ENCODE measurements around the gene PSD.

GRCh38 chr10:102367441-102367840 is 51.1 kb downstream of the PSD start:
- TF ChIP-seq, protein P1, sequence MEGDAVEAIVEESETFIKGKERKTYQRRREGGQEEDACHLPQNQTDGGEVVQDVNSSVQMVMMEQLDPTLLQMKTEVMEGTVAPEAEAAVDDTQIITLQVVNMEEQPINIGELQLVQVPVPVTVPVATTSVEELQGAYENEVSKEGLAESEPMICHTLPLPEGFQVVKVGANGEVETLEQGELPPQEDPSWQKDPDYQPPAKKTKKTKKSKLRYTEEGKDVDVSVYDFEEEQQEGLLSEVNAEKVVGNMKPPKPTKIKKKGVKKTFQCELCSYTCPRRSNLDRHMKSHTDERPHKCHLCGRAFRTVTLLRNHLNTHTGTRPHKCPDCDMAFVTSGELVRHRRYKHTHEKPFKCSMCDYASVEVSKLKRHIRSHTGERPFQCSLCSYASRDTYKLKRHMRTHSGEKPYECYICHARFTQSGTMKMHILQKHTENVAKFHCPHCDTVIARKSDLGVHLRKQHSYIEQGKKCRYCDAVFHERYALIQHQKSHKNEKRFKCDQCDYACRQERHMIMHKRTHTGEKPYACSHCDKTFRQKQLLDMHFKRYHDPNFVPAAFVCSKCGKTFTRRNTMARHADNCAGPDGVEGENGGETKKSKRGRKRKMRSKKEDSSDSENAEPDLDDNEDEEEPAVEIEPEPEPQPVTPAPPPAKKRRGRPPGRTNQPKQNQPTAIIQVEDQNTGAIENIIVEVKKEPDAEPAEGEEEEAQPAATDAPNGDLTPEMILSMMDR (IDR thresholded peaks at IDR 0.05): no peak
- TF ChIP-seq POLR2AphosphoS5 (IDR thresholded peaks at IDR 0.05; ENCODE audit: low read depth, low read length) (no peak), SIN3A (IDR thresholded peaks at IDR 0.05; ENCODE audit: borderline replicate concordance, insufficient read depth, low read depth, low read length) (no peak), TCF7L2 (IDR thresholded peaks at IDR 0.05; ENCODE audit: low read depth, low read length) (no peak)
- TF ChIP-seq, protein P2, sequence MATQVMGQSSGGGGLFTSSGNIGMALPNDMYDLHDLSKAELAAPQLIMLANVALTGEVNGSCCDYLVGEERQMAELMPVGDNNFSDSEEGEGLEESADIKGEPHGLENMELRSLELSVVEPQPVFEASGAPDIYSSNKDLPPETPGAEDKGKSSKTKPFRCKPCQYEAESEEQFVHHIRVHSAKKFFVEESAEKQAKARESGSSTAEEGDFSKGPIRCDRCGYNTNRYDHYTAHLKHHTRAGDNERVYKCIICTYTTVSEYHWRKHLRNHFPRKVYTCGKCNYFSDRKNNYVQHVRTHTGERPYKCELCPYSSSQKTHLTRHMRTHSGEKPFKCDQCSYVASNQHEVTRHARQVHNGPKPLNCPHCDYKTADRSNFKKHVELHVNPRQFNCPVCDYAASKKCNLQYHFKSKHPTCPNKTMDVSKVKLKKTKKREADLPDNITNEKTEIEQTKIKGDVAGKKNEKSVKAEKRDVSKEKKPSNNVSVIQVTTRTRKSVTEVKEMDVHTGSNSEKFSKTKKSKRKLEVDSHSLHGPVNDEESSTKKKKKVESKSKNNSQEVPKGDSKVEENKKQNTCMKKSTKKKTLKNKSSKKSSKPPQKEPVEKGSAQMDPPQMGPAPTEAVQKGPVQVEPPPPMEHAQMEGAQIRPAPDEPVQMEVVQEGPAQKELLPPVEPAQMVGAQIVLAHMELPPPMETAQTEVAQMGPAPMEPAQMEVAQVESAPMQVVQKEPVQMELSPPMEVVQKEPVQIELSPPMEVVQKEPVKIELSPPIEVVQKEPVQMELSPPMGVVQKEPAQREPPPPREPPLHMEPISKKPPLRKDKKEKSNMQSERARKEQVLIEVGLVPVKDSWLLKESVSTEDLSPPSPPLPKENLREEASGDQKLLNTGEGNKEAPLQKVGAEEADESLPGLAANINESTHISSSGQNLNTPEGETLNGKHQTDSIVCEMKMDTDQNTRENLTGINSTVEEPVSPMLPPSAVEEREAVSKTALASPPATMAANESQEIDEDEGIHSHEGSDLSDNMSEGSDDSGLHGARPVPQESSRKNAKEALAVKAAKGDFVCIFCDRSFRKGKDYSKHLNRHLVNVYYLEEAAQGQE (IDR thresholded peaks at IDR 0.05; ENCODE audit: insufficient read depth in 1 of 2, low read depth in 2 of 2, low read length in 1 of 2): no peak

Data from Panc1 (cell line).